H1 (cell line): ENCODE data around the gene DUOX1. TPM values are rescaled to one million over a fixed set of nuclear protein-coding genes. Genes with fewer than 3 reads are reported as not detected.

ENCODE experiments used
- ASH2L ChIP-seq: fragments of 200-600, 300-600 bp; sonication (generic); IDR thresholded peaks from one replicate; pipeline ENCODE4 v1.7.1; 2017; ENCODE audit warnings: low read length
- KDM4A ChIP-seq: IDR thresholded peaks from one replicate; pipeline ENCODE4 v1.7.1; 2012; ENCODE audit warnings: low read depth, mild to moderate bottlenecking, moderate library complexity, low read length, inconsistent platforms; ENCODE audit not compliant: severe bottlenecking
- POLR2A ChIP-seq, 2 experiments: IDR thresholded peaks; 1 replicate in 1 of 2; 2 replicates in 1 of 2; pipeline ENCODE4 v1.6.1; 2011; ENCODE audit warnings: low read depth in 2 of 2, low read length in 2 of 2, mild to moderate bottlenecking in 2 of 2; ENCODE audit errors: control extremely low read depth in 1 of 2
- TAF7 ChIP-seq: optimal IDR thresholded peaks from 2 replicates; pipeline ENCODE3; 2011; ENCODE audit warnings: low read depth, mild to moderate bottlenecking, inconsistent platforms, low read length, moderate library complexity, borderline replicate concordance
- polyA plus RNA-seq, 7 experiments: library from polyadenylated mRNA; depleted of rRNA in 3 of 7; stranded (reverse) in 5 of 7; unstranded in 2 of 7; fragments of >200 nt in 5 of 7; fragments of 200-250 nt in 2 of 7; gene quantifications; 1 replicate in 5 of 7; 2 replicates in 1 of 7; 4 replicates in 1 of 7; pipeline versions ENCODE4 v1.2.1 to v1.2.3, GENCODE V29; 2011 to 2013; ENCODE audit warnings: missing spikeins in 2 of 7, mixed read lengths in 2 of 7
- total RNA-seq: library from RNA; stranded (reverse); fragmentation: NEBNext Ultra II Directional; extraction: Animal tissue kit (Norgen Biotek cat#: 25700); gene quantifications from 2 replicates; pipeline ENCODE4 v1.2.1, GENCODE V29; 2021
- TF ChIP-seq, protein P1 (sequence below): fragments of 300-600 bp; sonication (generic); IDR thresholded peaks from 2 replicates; pipeline ENCODE4 v1.7.1; 2012; ENCODE audit warnings: low read length, moderate library complexity, mild to moderate bottlenecking, inconsistent platforms; ENCODE audit not compliant: insufficient replicate concordance

The DUOX1 gene
- total and polyA plus RNA-seq, 2 of the 8 experiments (the other 6 are each of a cell fraction or from before 2014, with no cell fraction given) = 0.84 to 1.4 TPM

DNA sequence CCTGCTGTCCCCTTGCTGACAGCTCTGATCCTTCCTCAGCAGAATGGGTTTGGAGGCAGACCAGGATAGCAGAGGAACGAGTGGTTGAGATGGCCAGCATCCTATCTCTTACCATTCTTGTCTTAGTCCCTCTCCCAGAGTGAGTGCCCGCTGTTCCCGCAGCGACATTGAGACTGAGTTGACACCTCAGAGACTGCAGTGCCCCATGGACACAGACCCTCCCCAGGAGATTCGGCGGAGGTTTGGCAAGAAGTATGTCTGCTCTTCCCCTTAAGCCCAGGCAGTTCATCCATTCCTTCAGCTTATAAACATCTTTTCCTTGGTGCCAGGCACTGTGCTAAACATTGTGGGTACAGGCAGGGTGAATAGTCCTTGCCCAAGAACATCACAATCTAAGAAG, 21.2 kb downstream of the DUOX1 start (continued):
- TF ChIP-seq, protein P1, sequence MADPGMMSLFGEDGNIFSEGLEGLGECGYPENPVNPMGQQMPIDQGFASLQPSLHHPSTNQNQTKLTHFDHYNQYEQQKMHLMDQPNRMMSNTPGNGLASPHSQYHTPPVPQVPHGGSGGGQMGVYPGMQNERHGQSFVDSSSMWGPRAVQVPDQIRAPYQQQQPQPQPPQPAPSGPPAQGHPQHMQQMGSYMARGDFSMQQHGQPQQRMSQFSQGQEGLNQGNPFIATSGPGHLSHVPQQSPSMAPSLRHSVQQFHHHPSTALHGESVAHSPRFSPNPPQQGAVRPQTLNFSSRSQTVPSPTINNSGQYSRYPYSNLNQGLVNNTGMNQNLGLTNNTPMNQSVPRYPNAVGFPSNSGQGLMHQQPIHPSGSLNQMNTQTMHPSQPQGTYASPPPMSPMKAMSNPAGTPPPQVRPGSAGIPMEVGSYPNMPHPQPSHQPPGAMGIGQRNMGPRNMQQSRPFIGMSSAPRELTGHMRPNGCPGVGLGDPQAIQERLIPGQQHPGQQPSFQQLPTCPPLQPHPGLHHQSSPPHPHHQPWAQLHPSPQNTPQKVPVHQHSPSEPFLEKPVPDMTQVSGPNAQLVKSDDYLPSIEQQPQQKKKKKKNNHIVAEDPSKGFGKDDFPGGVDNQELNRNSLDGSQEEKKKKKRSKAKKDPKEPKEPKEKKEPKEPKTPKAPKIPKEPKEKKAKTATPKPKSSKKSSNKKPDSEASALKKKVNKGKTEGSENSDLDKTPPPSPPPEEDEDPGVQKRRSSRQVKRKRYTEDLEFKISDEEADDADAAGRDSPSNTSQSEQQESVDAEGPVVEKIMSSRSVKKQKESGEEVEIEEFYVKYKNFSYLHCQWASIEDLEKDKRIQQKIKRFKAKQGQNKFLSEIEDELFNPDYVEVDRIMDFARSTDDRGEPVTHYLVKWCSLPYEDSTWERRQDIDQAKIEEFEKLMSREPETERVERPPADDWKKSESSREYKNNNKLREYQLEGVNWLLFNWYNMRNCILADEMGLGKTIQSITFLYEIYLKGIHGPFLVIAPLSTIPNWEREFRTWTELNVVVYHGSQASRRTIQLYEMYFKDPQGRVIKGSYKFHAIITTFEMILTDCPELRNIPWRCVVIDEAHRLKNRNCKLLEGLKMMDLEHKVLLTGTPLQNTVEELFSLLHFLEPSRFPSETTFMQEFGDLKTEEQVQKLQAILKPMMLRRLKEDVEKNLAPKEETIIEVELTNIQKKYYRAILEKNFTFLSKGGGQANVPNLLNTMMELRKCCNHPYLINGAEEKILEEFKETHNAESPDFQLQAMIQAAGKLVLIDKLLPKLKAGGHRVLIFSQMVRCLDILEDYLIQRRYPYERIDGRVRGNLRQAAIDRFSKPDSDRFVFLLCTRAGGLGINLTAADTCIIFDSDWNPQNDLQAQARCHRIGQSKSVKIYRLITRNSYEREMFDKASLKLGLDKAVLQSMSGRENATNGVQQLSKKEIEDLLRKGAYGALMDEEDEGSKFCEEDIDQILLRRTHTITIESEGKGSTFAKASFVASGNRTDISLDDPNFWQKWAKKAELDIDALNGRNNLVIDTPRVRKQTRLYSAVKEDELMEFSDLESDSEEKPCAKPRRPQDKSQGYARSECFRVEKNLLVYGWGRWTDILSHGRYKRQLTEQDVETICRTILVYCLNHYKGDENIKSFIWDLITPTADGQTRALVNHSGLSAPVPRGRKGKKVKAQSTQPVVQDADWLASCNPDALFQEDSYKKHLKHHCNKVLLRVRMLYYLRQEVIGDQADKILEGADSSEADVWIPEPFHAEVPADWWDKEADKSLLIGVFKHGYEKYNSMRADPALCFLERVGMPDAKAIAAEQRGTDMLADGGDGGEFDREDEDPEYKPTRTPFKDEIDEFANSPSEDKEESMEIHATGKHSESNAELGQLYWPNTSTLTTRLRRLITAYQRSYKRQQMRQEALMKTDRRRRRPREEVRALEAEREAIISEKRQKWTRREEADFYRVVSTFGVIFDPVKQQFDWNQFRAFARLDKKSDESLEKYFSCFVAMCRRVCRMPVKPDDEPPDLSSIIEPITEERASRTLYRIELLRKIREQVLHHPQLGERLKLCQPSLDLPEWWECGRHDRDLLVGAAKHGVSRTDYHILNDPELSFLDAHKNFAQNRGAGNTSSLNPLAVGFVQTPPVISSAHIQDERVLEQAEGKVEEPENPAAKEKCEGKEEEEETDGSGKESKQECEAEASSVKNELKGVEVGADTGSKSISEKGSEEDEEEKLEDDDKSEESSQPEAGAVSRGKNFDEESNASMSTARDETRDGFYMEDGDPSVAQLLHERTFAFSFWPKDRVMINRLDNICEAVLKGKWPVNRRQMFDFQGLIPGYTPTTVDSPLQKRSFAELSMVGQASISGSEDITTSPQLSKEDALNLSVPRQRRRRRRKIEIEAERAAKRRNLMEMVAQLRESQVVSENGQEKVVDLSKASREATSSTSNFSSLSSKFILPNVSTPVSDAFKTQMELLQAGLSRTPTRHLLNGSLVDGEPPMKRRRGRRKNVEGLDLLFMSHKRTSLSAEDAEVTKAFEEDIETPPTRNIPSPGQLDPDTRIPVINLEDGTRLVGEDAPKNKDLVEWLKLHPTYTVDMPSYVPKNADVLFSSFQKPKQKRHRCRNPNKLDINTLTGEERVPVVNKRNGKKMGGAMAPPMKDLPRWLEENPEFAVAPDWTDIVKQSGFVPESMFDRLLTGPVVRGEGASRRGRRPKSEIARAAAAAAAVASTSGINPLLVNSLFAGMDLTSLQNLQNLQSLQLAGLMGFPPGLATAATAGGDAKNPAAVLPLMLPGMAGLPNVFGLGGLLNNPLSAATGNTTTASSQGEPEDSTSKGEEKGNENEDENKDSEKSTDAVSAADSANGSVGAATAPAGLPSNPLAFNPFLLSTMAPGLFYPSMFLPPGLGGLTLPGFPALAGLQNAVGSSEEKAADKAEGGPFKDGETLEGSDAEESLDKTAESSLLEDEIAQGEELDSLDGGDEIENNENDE = no peak
- no peak for TF ChIP-seq TAF7
- TF ChIP-seq ASH2L = no peak
- TF ChIP-seq POLR2A (IDR thresholded peaks at IDR 0.05; ENCODE audit: control extremely low read depth in 1 of 2, low read depth in 2 of 2, low read length in 2 of 2) = no peak
- no peak for TF ChIP-seq KDM4A
